Suprapubic skin (tissue), 4 donors: ENCODE measurements around the gene CCDC159. TPM values are rescaled to one million over a fixed set of nuclear protein-coding genes. Genes with fewer than 3 reads are reported as not detected.
"Not testable (repeated sequence)": the region's sequence is repeated elsewhere in the genome, so short reads cannot be mapped to it uniquely, and the experiment has no call there.

ENCODE experiments used
- DNase-seq, 2 donors: peaks; one replicate each; pipeline ENCODE4 v3.0.0-alpha.2; 2019; ENCODE audit warnings: low spot score in 2 of 2
- H3K27ac ChIP-seq: fragments of 200-600 bp; sonication (generic); one replicate; pipeline ENCODE4 v1.5.1; 2019
- H3K27me3 ChIP-seq: fragments of 200-600 bp; sonication (generic); one replicate; pipeline ENCODE4 v1.5.1; 2019
- H3K36me3 ChIP-seq: fragments of 200-600 bp; sonication (generic); one replicate; pipeline ENCODE4 v1.5.1; 2019
- H3K4me1 ChIP-seq: fragments of 200-600 bp; sonication (generic); one replicate; pipeline ENCODE4 v1.5.1; 2019
- H3K4me3 ChIP-seq: fragments of 200-600 bp; sonication (generic); one replicate; pipeline ENCODE4 v1.5.1; 2019; ENCODE audit warnings: mild to moderate bottlenecking
- H3K9me3 ChIP-seq: fragments of 200-600 bp; sonication (generic); one replicate; pipeline ENCODE4 v1.5.1; 2019
- EP300 ChIP-seq: sonication (generic); formaldehyde crosslinking; IDR thresholded peaks from one replicate; pipeline ENCODE4 v1.6.1; 2017; ENCODE audit warnings: antibody characterized with exemption
- POLR2A ChIP-seq, 2 donors: fragments of 450-650 bp; IDR thresholded peaks; one replicate each; pipeline ENCODE4 v1.6.1; 2017; ENCODE audit warnings: antibody characterized with exemption in 2 of 2, mild to moderate bottlenecking in 2 of 2, moderate library complexity in 2 of 2
- POLR2AphosphoS5 ChIP-seq, 3 donors: sonication (generic); formaldehyde crosslinking; IDR thresholded peaks; one replicate each; pipeline ENCODE4 v1.6.1; 2017; ENCODE audit warnings: antibody characterized with exemption in 3 of 3
- WGBS: methylation state at CpG from one replicate; pipeline ENCODE4 v1.1.5; 2018; 5-methylcytosine and 5-hydroxymethylcytosine counted together
- total RNA-seq, 4 donors: library from RNA; depleted of rRNA; stranded (reverse); fragments of >200 nt; gene quantifications; one replicate each; pipeline ENCODE4 v1.1.0, GENCODE V29; 2016
- TF ChIP-seq, protein P1 (sequence below), 2 donors: fragments of 200-600 bp in 1 of 2; fragments of 450-650 bp in 1 of 2; sonication (generic) in 1 of 2; IDR thresholded peaks; one replicate each; pipeline ENCODE4 v1.5.1; 2016 to 2019; ENCODE audit warnings: antibody characterized with exemption in 2 of 2, mild to moderate bottlenecking in 1 of 2, moderate library complexity in 1 of 2

The CCDC159 gene
- total RNA-seq, 4 donors from 2014 or later, result 8.0 to 58.3 (median 14.3) TPM

DNA sequence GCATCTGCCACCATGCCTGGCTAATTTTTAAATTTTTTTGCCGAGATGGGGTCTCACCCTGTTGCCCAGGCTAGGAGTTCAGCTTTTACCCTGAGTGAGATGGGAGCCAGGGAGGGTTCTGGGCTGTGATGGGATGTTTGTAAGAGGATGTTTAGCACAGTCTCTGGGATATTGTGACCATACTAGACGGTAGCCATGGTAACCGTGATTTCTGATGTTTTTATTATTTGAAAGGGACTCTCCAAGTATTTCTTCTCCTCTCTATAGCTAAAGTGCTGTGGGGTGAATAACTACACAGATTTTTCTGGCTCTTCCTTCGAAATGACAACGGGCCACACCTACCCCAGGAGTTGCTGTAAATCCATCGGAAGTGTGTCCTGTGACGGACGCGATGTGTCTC is 40.0 kb upstream of the CCDC159 start:
- H3K27ac ChIP-seq, result no peak overlapping the region
- no peaks in the 10 kb centered on the region for H3K4me1 ChIP-seq
- 64% methylated on average over 9 of the region's 9 CpGs for WGBS
- H3K27me3 ChIP-seq, result no peaks in the 10 kb centered on the region
- no peaks in the 10 kb centered on the region for H3K36me3 ChIP-seq
- no peak overlapping the region for H3K4me3 ChIP-seq
- TF ChIP-seq EP300, result no peak
- no peak for TF ChIP-seq POLR2A (IDR thresholded peaks at IDR 0.05)
- TF ChIP-seq, protein P1, sequence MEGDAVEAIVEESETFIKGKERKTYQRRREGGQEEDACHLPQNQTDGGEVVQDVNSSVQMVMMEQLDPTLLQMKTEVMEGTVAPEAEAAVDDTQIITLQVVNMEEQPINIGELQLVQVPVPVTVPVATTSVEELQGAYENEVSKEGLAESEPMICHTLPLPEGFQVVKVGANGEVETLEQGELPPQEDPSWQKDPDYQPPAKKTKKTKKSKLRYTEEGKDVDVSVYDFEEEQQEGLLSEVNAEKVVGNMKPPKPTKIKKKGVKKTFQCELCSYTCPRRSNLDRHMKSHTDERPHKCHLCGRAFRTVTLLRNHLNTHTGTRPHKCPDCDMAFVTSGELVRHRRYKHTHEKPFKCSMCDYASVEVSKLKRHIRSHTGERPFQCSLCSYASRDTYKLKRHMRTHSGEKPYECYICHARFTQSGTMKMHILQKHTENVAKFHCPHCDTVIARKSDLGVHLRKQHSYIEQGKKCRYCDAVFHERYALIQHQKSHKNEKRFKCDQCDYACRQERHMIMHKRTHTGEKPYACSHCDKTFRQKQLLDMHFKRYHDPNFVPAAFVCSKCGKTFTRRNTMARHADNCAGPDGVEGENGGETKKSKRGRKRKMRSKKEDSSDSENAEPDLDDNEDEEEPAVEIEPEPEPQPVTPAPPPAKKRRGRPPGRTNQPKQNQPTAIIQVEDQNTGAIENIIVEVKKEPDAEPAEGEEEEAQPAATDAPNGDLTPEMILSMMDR (IDR thresholded peaks at IDR 0.05), result no peak
- no peak for TF ChIP-seq POLR2AphosphoS5 (IDR thresholded peaks at IDR 0.05)
- DNase-seq, result no peak
- H3K9me3 ChIP-seq, result no peaks in the 10 kb centered on the region

DNA sequence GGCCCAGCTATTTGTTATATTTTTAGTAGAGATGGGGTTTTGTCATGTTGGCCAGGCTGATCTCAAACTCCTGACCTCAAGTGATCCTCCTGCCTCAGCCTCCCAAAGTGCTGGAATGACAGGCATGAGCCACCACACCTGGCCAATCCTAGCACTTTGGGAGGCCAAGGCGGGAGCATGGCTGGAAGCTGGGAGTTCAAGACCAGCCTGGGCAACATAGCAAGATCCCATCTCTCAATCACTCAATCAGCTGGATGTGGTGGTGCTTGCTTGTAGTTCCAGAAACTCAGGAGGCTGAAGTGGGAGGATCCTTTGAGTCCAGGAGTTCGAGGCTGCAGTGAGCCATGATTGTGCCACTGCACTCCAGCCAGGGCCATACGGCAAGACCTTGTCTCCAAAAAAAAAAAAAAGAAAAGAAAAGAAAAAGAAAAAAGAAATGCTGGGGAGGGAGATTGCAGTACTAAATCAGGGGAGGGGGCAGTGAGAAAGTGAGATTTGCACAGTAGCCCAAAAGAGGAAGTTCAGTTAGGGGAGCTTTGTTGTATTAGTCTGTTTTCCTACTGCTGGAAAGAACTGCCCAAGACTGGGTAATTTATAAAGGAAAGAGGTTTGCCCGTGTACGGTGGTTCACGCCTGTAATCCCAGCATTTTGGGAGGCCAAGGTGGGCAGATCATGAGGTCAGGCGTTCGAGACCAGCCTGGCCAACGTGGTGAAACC is 25.9 kb upstream of the CCDC159 start:
- DNase-seq, H3K4me3 ChIP-seq, H3K36me3 ChIP-seq, H3K27ac ChIP-seq, H3K27me3 ChIP-seq, H3K9me3 ChIP-seq: not testable (repeated sequence)
- 79% methylated on average over 9 of the region's 9 CpGs for WGBS
- peaks cover 54% of the 10 kb centered on the region for H3K4me1 ChIP-seq

DNA sequence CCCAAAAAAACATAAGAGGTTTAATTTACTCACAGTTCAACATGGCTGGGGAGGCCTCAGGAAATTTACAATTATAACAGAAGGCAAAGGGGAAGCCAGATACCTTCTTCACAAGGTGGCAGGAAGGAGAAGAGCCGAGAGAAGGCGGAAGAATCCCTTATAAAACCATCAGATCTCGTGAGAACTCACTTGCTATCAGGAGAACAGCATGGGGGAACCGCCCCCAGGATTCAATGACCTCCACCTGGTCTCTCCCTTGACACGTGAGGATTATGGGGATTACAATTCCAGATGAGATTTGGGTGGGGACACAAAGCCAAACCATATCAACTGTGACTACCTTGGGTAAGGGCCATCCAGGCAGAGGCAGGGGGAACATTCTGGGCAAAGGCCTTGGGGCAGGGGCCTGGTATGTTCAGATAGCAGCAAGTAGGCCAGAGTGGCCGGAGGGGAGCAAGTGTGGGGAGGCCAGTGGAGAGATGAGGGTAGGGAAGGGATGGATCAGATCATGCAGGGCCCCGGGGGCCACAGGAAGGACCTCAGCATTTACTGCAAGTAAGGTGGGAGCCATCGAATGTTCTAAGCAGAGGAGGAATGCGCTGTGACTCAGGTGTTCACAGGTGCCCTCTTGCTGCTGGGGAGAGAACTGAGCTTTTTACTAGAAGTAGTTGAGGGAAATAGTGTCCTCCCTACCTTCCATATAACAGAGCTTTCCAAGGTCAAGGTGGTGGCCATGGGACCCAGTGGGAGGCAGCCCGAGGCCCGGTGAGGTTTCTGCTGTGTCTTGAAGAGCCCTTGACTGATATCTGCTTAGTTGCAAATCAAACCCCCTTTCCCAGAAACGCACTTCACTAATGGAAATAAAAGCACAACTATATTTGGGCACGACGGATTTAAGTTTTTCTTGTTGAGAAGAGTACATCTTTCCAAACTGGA is 24.9 kb upstream of the CCDC159 start:
- peaks cover 15% of the 10 kb centered on the region for H3K36me3 ChIP-seq
- no peak overlapping the region for H3K27ac ChIP-seq
- no peak overlapping the region for H3K4me3 ChIP-seq
- no peaks in the 10 kb centered on the region for H3K9me3 ChIP-seq
- 76% methylated on average over 14 of the region's 14 CpGs for WGBS
- TF ChIP-seq, protein P1 (IDR thresholded peaks at IDR 0.05), result no peak
- TF ChIP-seq POLR2A (IDR thresholded peaks at IDR 0.05) (no peak), EP300 (no peak), POLR2AphosphoS5 (IDR thresholded peaks at IDR 0.05) (no peak)
- peaks cover 59% of the 10 kb centered on the region for H3K4me1 ChIP-seq
- DNase-seq, result no peak
- no peaks in the 10 kb centered on the region for H3K27me3 ChIP-seq

DNA sequence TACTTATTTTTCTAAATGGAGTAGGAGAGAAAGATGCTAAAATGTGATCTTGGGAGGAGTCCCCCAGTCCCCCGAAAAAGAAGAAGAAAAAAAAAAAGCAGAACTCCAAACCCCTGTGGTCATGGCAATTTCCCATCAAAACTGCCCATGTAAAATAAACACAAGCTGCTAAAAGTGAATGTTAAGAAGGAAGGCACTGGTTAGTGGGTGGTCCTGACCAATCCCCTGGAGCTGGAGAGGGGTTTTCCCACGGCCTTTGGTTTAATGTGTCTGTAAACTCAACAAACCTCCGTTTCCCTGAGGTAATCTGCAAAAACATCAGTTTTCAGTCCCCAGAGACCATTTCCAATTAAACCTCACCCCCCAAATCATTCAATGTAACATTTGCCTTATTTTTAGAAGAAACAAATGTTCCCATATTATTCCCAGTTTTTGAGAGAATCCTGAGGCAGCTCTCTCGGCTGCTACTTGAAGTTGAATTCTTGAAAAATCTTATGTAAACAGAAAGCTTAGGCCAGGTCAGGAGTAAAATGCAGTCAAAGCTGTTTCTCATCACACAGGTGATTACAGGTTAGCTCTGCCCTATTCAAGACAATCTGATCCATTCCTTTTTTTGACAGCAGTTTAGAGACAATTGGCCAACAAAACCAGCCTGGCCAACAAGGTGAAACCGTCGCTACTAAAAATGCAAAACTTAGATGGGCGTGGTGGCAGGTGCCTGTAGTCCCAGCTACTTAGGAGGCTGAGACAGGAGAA is 23.9 kb upstream of the CCDC159 start:
- 46% methylated on average over 7 of the region's 7 CpGs for WGBS
- no peak overlapping the region for H3K4me3 ChIP-seq
- H3K27me3 ChIP-seq, result no peaks in the 10 kb centered on the region
- DNase-seq, result no peak
- no peaks in the 10 kb centered on the region for H3K9me3 ChIP-seq
- peaks cover 59% of the 10 kb centered on the region for H3K4me1 ChIP-seq
- peaks cover 25% of the 10 kb centered on the region for H3K36me3 ChIP-seq
- no peak overlapping the region for H3K27ac ChIP-seq
- TF ChIP-seq POLR2AphosphoS5 (IDR thresholded peaks at IDR 0.05) (no peak), POLR2A (IDR thresholded peaks at IDR 0.05) (no peak), EP300 (no peak)
- TF ChIP-seq, protein P1 (IDR thresholded peaks at IDR 0.05), result no peak

DNA sequence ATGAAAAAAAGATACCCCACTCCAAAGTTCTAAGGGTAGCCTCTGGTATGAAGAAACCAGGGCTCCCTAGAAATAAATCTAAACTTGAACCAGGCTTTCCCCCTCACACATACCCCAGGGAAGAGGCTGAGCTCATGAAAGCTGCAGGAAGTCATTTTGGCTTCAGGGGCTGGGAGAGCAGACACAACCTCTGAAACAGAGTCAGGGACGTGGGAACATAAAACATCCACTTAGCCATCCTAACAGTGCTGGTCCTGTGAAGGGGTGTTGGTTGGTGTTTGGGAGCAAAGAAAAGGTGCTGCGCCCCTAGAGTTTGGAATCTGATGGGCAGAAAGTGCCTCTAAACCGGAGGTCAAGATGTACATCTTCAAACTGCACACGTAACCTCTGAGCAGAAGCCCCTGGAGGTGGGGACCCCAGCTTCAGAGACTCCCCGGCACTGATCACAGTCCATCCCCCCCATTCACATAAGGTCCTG is 22.7 kb upstream of the CCDC159 start:
- Histone ChIP-seq H3K27me3 (no peaks in the 10 kb centered on the region), H3K9me3 (no peaks in the 10 kb centered on the region), H3K4me3 (no peak overlapping the region), H3K4me1 (peaks cover 55% of the 10 kb centered on the region), H3K36me3 (peaks cover 36% of the 10 kb centered on the region), H3K27ac (peak overlapping the region; percentile 43)
- TF ChIP-seq EP300, result no peak
- TF ChIP-seq POLR2A (IDR thresholded peaks at IDR 0.05), result no peak
- TF ChIP-seq, protein P1 (IDR thresholded peaks at IDR 0.05), result no peak
- no peak for TF ChIP-seq POLR2AphosphoS5 (IDR thresholded peaks at IDR 0.05)
- no peak for DNase-seq
- WGBS, result 44% methylated on average over 3 of the region's 5 CpGs
